ENCODE data around the gene RNPEP.

DNA sequence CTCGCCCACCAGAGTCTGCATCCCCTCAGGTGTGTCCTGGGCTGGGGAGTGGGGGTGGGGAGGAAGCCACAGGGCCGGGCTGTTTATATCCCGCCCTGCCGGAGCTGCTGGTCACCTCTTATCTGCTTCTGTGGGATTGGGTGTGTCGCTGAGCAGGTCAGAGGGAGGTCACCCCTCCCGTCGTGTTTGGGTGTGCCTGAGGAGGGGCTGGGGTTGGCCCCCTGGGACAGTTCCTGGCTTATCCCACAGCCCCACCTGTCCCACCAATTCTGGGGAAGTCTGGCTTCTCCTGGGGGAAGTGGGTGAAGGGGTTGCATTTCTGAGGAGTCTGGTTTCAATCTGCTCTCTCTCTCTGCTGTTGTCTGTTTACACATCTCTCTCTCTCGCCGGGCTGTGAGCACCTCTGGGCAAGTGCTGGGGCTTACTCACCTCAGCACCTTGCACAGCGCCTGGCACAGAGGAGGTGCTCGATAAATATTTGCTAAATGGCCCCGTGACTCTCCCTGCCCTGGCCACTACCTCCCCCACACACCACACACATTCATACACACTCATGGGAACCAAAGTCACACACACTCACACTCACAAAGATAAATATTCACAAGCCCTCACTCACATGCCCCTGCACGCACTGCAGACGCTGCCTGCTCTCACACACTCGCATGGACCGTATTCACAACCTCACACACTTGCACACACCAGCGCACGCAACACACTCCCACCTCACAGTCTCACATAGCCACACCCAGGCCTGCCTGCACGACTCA is 36.2 kb downstream of the RNPEP start:
- TF ChIP-seq, protein P1, sequence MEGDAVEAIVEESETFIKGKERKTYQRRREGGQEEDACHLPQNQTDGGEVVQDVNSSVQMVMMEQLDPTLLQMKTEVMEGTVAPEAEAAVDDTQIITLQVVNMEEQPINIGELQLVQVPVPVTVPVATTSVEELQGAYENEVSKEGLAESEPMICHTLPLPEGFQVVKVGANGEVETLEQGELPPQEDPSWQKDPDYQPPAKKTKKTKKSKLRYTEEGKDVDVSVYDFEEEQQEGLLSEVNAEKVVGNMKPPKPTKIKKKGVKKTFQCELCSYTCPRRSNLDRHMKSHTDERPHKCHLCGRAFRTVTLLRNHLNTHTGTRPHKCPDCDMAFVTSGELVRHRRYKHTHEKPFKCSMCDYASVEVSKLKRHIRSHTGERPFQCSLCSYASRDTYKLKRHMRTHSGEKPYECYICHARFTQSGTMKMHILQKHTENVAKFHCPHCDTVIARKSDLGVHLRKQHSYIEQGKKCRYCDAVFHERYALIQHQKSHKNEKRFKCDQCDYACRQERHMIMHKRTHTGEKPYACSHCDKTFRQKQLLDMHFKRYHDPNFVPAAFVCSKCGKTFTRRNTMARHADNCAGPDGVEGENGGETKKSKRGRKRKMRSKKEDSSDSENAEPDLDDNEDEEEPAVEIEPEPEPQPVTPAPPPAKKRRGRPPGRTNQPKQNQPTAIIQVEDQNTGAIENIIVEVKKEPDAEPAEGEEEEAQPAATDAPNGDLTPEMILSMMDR (conservative IDR thresholded peaks at IDR 0.05): no peak
- TF ChIP-seq EZH2 (IDR thresholded peaks at IDR 0.05; ENCODE audit: low read depth): no peak

Measured in PC-9 (cell line).